HepG2 (cell line): ENCODE results near the gene ZIC4. TPM values are rescaled to one million over a fixed set of nuclear protein-coding genes. Genes with fewer than 3 reads are reported as not detected.

Experiments
- ATAC-seq: fragments of 200-7000 bp; cut with Tn5 transposase; 3 replicates; pipeline ENCODE4 v1.9.1; 2020; ENCODE audit warnings: mild to moderate bottlenecking, moderate library complexity
- BruUV-seq: library from RNA; stranded (reverse); fragments of 400-500 nt; replicated peaks from 2 replicates; lab custom pipeline; 2021; lab: Mats Ljungman, UMichigan
- CTCF ChIA-PET: fragments of 300-600 bp; formaldehyde crosslinking; extraction: SDS; loops from one replicate; lab custom pipeline; 2021; ENCODE audit warnings: low total read pairs, inconsistent platforms, low intra/inter-chr PET ratio; lab: Yijun Ruan, JAX
- POLR2A ChIA-PET: fragments of 350-600 bp; sonication (Branson Sonifier 250); formaldehyde crosslinking; loops from one replicate; lab custom pipeline; 2020; ENCODE audit warnings: antibody characterized with exemption, inconsistent platforms; lab: Yijun Ruan, JAX
- DNase-seq: peaks from one replicate; pipeline ENCODE4 v3.0.0-alpha.2; 2015; ENCODE audit warnings: low spot score
- FAIRE-seq: peaks from 3 replicates; lab custom pipeline; 2011; peaks lifted over from hg19 to GRCh38; lab: Jason Lieb, UNC
- H2AFZ ChIP-seq: one replicate; pipeline ENCODE4 v1.6.1; 2011; ENCODE audit warnings: low read length, inconsistent platforms
- H3K27ac ChIP-seq: fragments of 300-600 bp; 3 replicates; pipeline ENCODE4 v1.8.0; 2011; ENCODE audit warnings: mixed run types, mild to moderate bottlenecking, mixed read lengths, low read length, inconsistent platforms; ENCODE audit not compliant: insufficient read depth; ENCODE audit errors: extremely low read length
- H3K27me3 ChIP-seq, 2 experiments: fragments of 200-600 bp in 1 of 2; 2 replicates in 1 of 2; 3 replicates in 1 of 2; pipeline versions ENCODE4 v1.6.0 to v1.8.0; 2011; ENCODE audit warnings: low read length in 2 of 2, mild to moderate bottlenecking in 2 of 2, moderate library complexity in 2 of 2, inconsistent platforms in 1 of 2; ENCODE audit not compliant: insufficient read depth in 2 of 2, control insufficient read depth in 1 of 2
- H3K36me3 ChIP-seq, 2 experiments: fragments of 200-600 bp in 1 of 2; replicated peaks in 1 of 2; 2 replicates in 1 of 2; 3 replicates in 1 of 2; pipeline versions ENCODE4 v1.5.1 to v1.8.0; 2011; ENCODE audit warnings: low read length in 2 of 2, inconsistent platforms in 1 of 2; ENCODE audit not compliant: insufficient read depth in 2 of 2, control insufficient read depth in 1 of 2
- H3K4me1 ChIP-seq: 2 replicates; pipeline ENCODE4 v1.5.1; 2012; ENCODE audit warnings: low read length, inconsistent platforms; ENCODE audit not compliant: insufficient read depth
- H3K4me2 ChIP-seq: 2 replicates; pipeline ENCODE4 v1.6.0; 2011; ENCODE audit warnings: low read depth, low read length, inconsistent platforms
- H3K4me3 ChIP-seq, 3 experiments: fragments of 200-600 bp in 1 of 3; sonication (generic), shearing (Covaris generic) in 1 of 3; replicated peaks in 1 of 3; 2 replicates each; pipeline ENCODE4 v1.5.1; 2011 to 2016; ENCODE audit warnings: low read length in 3 of 3, inconsistent platforms in 2 of 3, low read depth in 2 of 3, mild to moderate bottlenecking in 2 of 3, control low read depth in 1 of 3, mixed read lengths in 1 of 3; ENCODE audit not compliant: insufficient read depth in 1 of 3
- H3K79me2 ChIP-seq: one replicate; pipeline ENCODE4 v1.6.1; 2011; ENCODE audit warnings: low read length, inconsistent platforms; ENCODE audit not compliant: insufficient read depth
- H3K9ac ChIP-seq: 2 replicates; pipeline ENCODE4 v1.6.0; 2011; ENCODE audit warnings: mild to moderate bottlenecking, low read depth, low read length, inconsistent platforms; ENCODE audit not compliant: insufficient read depth
- H3K9me3 ChIP-seq: 2 replicates; pipeline ENCODE4 v1.5.1; 2012; ENCODE audit warnings: mild to moderate bottlenecking, low read length
- H4K20me1 ChIP-seq: 2 replicates; pipeline ENCODE4 v1.6.0; 2011; ENCODE audit warnings: inconsistent platforms, mild to moderate bottlenecking, low read length, moderate library complexity; ENCODE audit not compliant: insufficient read depth
- ADNP ChIP-seq: sonication (generic); formaldehyde crosslinking; IDR thresholded peaks from 2 replicates; pipeline ENCODE4 v1.4.0; 2020; ENCODE audit warnings: missing genetic modification reagents
- DMAP1 ChIP-seq: IDR thresholded peaks from 2 replicates; pipeline ENCODE4 v1.6.1; 2016
- FOXP1 ChIP-seq, 2 experiments: fragments of 450-650 bp in 1 of 2; IDR thresholded peaks; 2 replicates each; pipeline ENCODE4 v1.6.1; 2017 to 2018; ENCODE audit warnings: antibody characterized with exemption in 1 of 2
- HHEX ChIP-seq: IDR thresholded peaks from 2 replicates; pipeline ENCODE4 v1.6.1; 2016; ENCODE audit warnings: control low read depth
- KLF9 ChIP-seq: IDR thresholded peaks from 2 replicates; pipeline ENCODE4 v1.6.1; 2016; ENCODE audit warnings: low read depth
- MYC ChIP-seq: sonication (generic); formaldehyde crosslinking; IDR thresholded peaks from 2 replicates; pipeline ENCODE4 v1.9.0; 2021; ENCODE audit warnings: missing genetic modification reagents, borderline replicate concordance
- PAX8 ChIP-seq: sonication (generic); formaldehyde crosslinking; IDR thresholded peaks from 2 replicates; pipeline ENCODE4 v1.8.0; 2022; ENCODE audit warnings: mild to moderate bottlenecking, missing genetic modification reagents, borderline replicate concordance
- RFX3 ChIP-seq: IDR thresholded peaks from 2 replicates; pipeline ENCODE4 v1.6.1; 2016; ENCODE audit warnings: missing biosample characterization, missing genetic modification reagents
- SRSF9 ChIP-seq: fragments of 200-400 bp; formaldehyde crosslinking; IDR thresholded peaks from 2 replicates; pipeline ENCODE4 v1.6.1; 2018; ENCODE audit warnings: borderline replicate concordance, mild to moderate bottlenecking, low read depth, low read length; ENCODE audit not compliant: insufficient read depth, poor library complexity, severe bottlenecking
- SYNCRIP ChIP-seq: fragments of 200-400 bp; formaldehyde crosslinking; IDR thresholded peaks from 2 replicates; pipeline ENCODE4 v1.6.1; 2018; ENCODE audit warnings: mild to moderate bottlenecking, low read depth, low read length; ENCODE audit not compliant: insufficient read depth
- ZFX ChIP-seq: sonication (generic); formaldehyde crosslinking; IDR thresholded peaks from 2 replicates; pipeline ENCODE4 v1.4.0; 2020; ENCODE audit warnings: mild to moderate bottlenecking, low read depth, missing genetic modification reagents, moderate library complexity
- ZNF337 ChIP-seq: sonication (generic); formaldehyde crosslinking; IDR thresholded peaks from 2 replicates; pipeline ENCODE4 v1.5.1; 2020; ENCODE audit warnings: missing genetic modification reagents, low read depth, mild to moderate bottlenecking, borderline replicate concordance
- ZNF431 ChIP-seq: sonication (generic); formaldehyde crosslinking; IDR thresholded peaks from 2 replicates; pipeline ENCODE4 v1.9.0; 2022; ENCODE audit warnings: missing genetic modification reagents, low read depth, mild to moderate bottlenecking, borderline replicate concordance
- ZNF768 ChIP-seq: sonication (generic); formaldehyde crosslinking; IDR thresholded peaks from 2 replicates; pipeline ENCODE4 v1.4.0; 2020; ENCODE audit warnings: missing genetic modification reagents
- ZSCAN9 ChIP-seq: IDR thresholded peaks from 2 replicates; pipeline ENCODE4 v1.6.1; 2016; ENCODE audit warnings: borderline replicate concordance
- WGBS: methylation state at CpG from one replicate; pipeline ENCODE4 v1.1.6; 2017; ENCODE audit warnings: low lambda C conversion rate; 5-methylcytosine and 5-hydroxymethylcytosine counted together
- in situ Hi-C: cut with HindIII; loops from 2 replicates; pipeline ENCODE4 v1.10.0; 2017; ENCODE audit warnings: low pct_unique_long_range_greater_than_20kb; ENCODE audit not compliant: extremely low pct_ligation_motif_present
- intact Hi-C: fragments of 100-400 bp; cut with micrococcal nuclease; formaldehyde crosslinking; loops from one replicate; pipeline ENCODE4 v1.10.0; 2022; ENCODE audit not compliant: unreplicated experiment
- polyA plus RNA-seq, 8 experiments: library from polyadenylated mRNA; depleted of rRNA in 3 of 8; stranded (reverse) in 7 of 8; unstranded in 1 of 8; fragments of >200 nt; fragmentation: Illumina TruSeq in 4 of 8; extraction: Trizol in 4 of 8; gene quantifications; 2 replicates each; pipeline versions ENCODE4 v1.2.1 to v1.2.3, GENCODE V29; 2011 to 2016; ENCODE audit warnings: low read depth in 4 of 8, missing spikeins in 1 of 8, mixed read lengths in 1 of 8; ENCODE audit not compliant: insufficient read depth in 1 of 8
- total RNA-seq, 5 experiments: library from RNA; depleted of rRNA; stranded (reverse); fragments of >200 nt; fragmentation: Illumina TruSeq; extraction: Trizol; gene quantifications; 2 replicates each; pipeline ENCODE4 v1.2.3, GENCODE V29; 2016; ENCODE audit warnings: low read depth in 1 of 5
- TF ChIP-seq, protein P1 (sequence below): IDR thresholded peaks from 2 replicates; pipeline ENCODE4 v1.6.1; 2012; ENCODE audit warnings: inconsistent platforms
- TF ChIP-seq, protein P2 (sequence below): sonication (generic); formaldehyde crosslinking; IDR thresholded peaks from 2 replicates; pipeline ENCODE4 v1.4.0; 2020; ENCODE audit warnings: missing genetic modification reagents
- TF ChIP-seq, protein P3 (sequence below): sonication (generic); formaldehyde crosslinking; IDR thresholded peaks from 2 replicates; pipeline ENCODE4 v1.5.0; 2020; ENCODE audit warnings: missing genetic modification reagents, mild to moderate bottlenecking, borderline replicate concordance
- TF ChIP-seq, protein P4 (sequence below): sonication (generic); IDR thresholded peaks from 2 replicates; pipeline ENCODE4 v1.6.1; 2016; ENCODE audit warnings: low read depth, borderline replicate concordance

ZIC4 gene
- total and polyA plus RNA-seq, 2 of the 13 experiments (the other 11 are each of a cell fraction or from before 2014, with no cell fraction given), result not detected

DNA sequence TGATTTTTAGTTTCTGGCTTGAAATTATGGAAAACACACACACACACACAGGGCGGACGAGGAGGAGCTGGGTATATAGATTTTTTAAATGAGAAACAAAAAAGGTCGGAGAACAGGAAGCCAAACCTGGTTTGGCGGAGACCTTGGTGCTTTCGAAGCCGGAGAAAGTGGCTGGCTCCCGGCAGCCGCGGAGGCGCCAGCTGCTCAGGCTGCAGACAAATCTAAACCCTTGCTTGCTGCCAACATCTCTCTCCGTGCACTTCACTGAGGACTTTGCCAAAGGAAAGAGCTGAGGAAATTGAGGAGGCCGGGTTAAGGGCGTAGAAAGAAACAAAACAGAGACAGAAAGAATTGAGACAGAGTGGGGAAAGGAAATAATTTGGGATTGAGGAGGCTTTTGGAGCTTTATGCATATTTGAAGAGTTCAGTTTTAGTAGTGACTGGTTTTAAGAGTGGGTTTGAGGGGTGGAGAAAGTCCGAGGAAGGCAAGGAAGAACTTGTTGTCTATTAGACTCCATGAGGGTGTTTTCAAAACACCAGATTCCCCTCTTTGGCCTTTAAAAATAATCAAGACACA lies 5.0 kb upstream of the ZIC4 start:
- Histone ChIP-seq H3K79me2 (no peaks in the 10 kb centered on the region), H2AFZ (no peak overlapping the region), H3K27ac (no peak overlapping the region), H3K36me3 (no peaks in the 10 kb centered on the region), H3K4me3 (no peak overlapping the region), H3K9me3 (no peaks in the 10 kb centered on the region), H3K27me3 (peaks cover 0 to 20% of the 10 kb centered on the region in 2 experiments; a peak in 4 of 5 replicates), H3K4me2 (no peak overlapping the region), H4K20me1 (no peaks in the 10 kb centered on the region), H3K4me1 (no peaks in the 10 kb centered on the region), H3K9ac (no peak overlapping the region)
- in situ Hi-C loops (no loop called here), intact Hi-C loops (no loop called here)
- TF ChIP-seq ZNF337 (CRISPR knock-in tag) (no peak), MYC (CRISPR knock-in tag) (no peak), SRSF9 (no peak), PAX8 (no peak), KLF9 (CRISPR knock-in tag) (no peak), ADNP (CRISPR knock-in tag) (no peak), SYNCRIP (no peak), DMAP1 (CRISPR knock-in tag) (no peak), ZSCAN9 (CRISPR knock-in tag) (no peak), ZFX (CRISPR knock-in tag) (no peak), RFX3 (CRISPR knock-in tag) (no peak), FOXP1 (IDR thresholded peaks at IDR 0.05) (no peak), FOXP1 (CRISPR knock-in tag; IDR thresholded peaks at IDR 0.05) (no peak), ZNF431 (CRISPR knock-in tag) (no peak), HHEX (CRISPR knock-in tag) (no peak), ZNF768 (CRISPR knock-in tag) (no peak)
- TF ChIP-seq, protein P1, sequence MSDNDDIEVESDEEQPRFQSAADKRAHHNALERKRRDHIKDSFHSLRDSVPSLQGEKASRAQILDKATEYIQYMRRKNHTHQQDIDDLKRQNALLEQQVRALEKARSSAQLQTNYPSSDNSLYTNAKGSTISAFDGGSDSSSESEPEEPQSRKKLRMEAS, result no peak
- TF ChIP-seq, protein P2, sequence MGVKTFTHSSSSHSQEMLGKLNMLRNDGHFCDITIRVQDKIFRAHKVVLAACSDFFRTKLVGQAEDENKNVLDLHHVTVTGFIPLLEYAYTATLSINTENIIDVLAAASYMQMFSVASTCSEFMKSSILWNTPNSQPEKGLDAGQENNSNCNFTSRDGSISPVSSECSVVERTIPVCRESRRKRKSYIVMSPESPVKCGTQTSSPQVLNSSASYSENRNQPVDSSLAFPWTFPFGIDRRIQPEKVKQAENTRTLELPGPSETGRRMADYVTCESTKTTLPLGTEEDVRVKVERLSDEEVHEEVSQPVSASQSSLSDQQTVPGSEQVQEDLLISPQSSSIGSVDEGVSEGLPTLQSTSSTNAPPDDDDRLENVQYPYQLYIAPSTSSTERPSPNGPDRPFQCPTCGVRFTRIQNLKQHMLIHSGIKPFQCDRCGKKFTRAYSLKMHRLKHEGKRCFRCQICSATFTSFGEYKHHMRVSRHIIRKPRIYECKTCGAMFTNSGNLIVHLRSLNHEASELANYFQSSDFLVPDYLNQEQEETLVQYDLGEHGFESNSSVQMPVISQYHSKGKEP (CRISPR knock-in tag), result no peak
- TF ChIP-seq, protein P3, sequence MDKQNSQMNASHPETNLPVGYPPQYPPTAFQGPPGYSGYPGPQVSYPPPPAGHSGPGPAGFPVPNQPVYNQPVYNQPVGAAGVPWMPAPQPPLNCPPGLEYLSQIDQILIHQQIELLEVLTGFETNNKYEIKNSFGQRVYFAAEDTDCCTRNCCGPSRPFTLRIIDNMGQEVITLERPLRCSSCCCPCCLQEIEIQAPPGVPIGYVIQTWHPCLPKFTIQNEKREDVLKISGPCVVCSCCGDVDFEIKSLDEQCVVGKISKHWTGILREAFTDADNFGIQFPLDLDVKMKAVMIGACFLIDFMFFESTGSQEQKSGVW (CRISPR knock-in tag), result no peak
- TF ChIP-seq, protein P4, sequence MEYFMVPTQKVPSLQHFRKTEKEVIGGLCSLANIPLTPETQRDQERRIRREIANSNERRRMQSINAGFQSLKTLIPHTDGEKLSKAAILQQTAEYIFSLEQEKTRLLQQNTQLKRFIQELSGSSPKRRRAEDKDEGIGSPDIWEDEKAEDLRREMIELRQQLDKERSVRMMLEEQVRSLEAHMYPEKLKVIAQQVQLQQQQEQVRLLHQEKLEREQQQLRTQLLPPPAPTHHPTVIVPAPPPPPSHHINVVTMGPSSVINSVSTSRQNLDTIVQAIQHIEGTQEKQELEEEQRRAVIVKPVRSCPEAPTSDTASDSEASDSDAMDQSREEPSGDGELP, result no peak
- ChIA-PET POLR2A (no interaction called here), CTCF (no interaction called here)
- ATAC-seq (no peak), DNase-seq (no peak), FAIRE-seq (no peak)
- no TSS peak for BruUV-seq
- WGBS, result 65% methylated on average over 14 of the region's 14 CpGs
